Vagina (tissue), 2 donors: ENCODE measurements around the gene UCK1. TPM values are rescaled to one million over a fixed set of nuclear protein-coding genes. Genes with fewer than 3 reads are reported as not detected.

Experiments used
- DNase-seq, 2 donors: peaks; one replicate each; pipeline ENCODE4 v3.0.0-alpha.2; 2017; ENCODE audit errors: extremely low spot score in 2 of 2
- H3K27ac ChIP-seq: fragments of 200-600 bp; sonication (generic); one replicate; pipeline ENCODE4 v1.5.1; 2019
- H3K27me3 ChIP-seq: fragments of 200-600 bp; sonication (generic); one replicate; pipeline ENCODE4 v1.5.1; 2019
- H3K36me3 ChIP-seq, 2 donors: fragments of 200-600 bp; sonication (generic); one replicate each; pipeline ENCODE4 v1.5.1; 2017 to 2019
- H3K4me1 ChIP-seq: fragments of 200-600 bp; sonication (generic); one replicate; pipeline ENCODE4 v1.5.1; 2019
- H3K4me3 ChIP-seq, 2 donors: fragments of 200-600 bp; sonication (generic); 1 replicate in 1 of 2; 2 replicates in 1 of 2; pipeline ENCODE4 v1.5.1; 2016 to 2019
- H3K9me3 ChIP-seq: fragments of 200-600 bp; sonication (generic); one replicate; pipeline ENCODE4 v1.5.1; 2019
- CTCF ChIP-seq, 3 experiments: fragments of 450-650 bp in 2 of 3; fragments of 200-600 bp in 1 of 3; sonication (generic) in 1 of 3; IDR thresholded peaks; one replicate each; pipeline ENCODE4 v1.5.1; 2017 to 2019; ENCODE audit warnings: antibody characterized with exemption in 3 of 3, mild to moderate bottlenecking in 2 of 3, moderate library complexity in 2 of 3
- POLR2A ChIP-seq, 2 donors: fragments of 450-650 bp; IDR thresholded peaks; one replicate each; pipeline ENCODE4 v1.6.1; 2017; ENCODE audit warnings: antibody characterized with exemption in 2 of 2, mild to moderate bottlenecking in 2 of 2, moderate library complexity in 2 of 2
- POLR2AphosphoS5 ChIP-seq, 2 donors: sonication (generic); formaldehyde crosslinking; IDR thresholded peaks; one replicate each; pipeline ENCODE4 v1.9.0; 2017; ENCODE audit warnings: antibody characterized with exemption in 2 of 2, mild to moderate bottlenecking in 2 of 2, low read depth in 1 of 2; ENCODE audit not compliant: insufficient read depth in 1 of 2
- intact Hi-C: fragments of 100-400 bp; cut with DNase I; formaldehyde crosslinking; loops from one replicate; pipeline ENCODE4 v1.15.1; 2023
- total RNA-seq: library from RNA; depleted of rRNA; stranded (reverse); fragments of >200 nt; gene quantifications from one replicate; pipeline ENCODE4 v1.2.3, GENCODE V29; 2016

The UCK1 gene
- total RNA-seq, 1 donor from 2014 or later: 37.3 TPM

GRCh38 chr9:131494296-131494870 lies 36.7 kb downstream of the UCK1 start:
- no peak for TF ChIP-seq POLR2AphosphoS5 (IDR thresholded peaks at IDR 0.05; ENCODE audit: insufficient read depth in 1 of 2, low read depth in 1 of 2)
- no peak for TF ChIP-seq POLR2A (IDR thresholded peaks at IDR 0.05)
- no peak for TF ChIP-seq CTCF (IDR thresholded peaks at IDR 0.05)
- no peaks in the 10 kb centered on the region for H3K27me3 ChIP-seq
- H3K4me1 ChIP-seq: no peaks in the 10 kb centered on the region
- H3K4me3 ChIP-seq: no peak overlapping the region
- no peak overlapping the region for H3K27ac ChIP-seq
- intact Hi-C loops: no loop called here
- H3K36me3 ChIP-seq: peaks cover 4 to 98% of the 10 kb centered on the region in 2 donors
- no peak for DNase-seq
- no peaks in the 10 kb centered on the region for H3K9me3 ChIP-seq

GRCh38 chr9:131492070-131492469 lies 39.0 kb downstream of the UCK1 start:
- H3K27me3 ChIP-seq: no peaks in the 10 kb centered on the region
- TF ChIP-seq POLR2AphosphoS5 (IDR thresholded peaks at IDR 0.05; ENCODE audit: insufficient read depth in 1 of 2, low read depth in 1 of 2): no peak
- TF ChIP-seq POLR2A (IDR thresholded peaks at IDR 0.05): no peak
- no peak for TF ChIP-seq CTCF (IDR thresholded peaks at IDR 0.05)
- H3K27ac ChIP-seq: no peak overlapping the region
- no peak for DNase-seq
- no peaks in the 10 kb centered on the region for H3K4me1 ChIP-seq
- no peak overlapping the region for H3K4me3 ChIP-seq
- no peaks in the 10 kb centered on the region for H3K9me3 ChIP-seq
- H3K36me3 ChIP-seq: peaks cover 7 to 100% of the 10 kb centered on the region in 2 donors
- intact Hi-C loops: no loop called here

DNA sequence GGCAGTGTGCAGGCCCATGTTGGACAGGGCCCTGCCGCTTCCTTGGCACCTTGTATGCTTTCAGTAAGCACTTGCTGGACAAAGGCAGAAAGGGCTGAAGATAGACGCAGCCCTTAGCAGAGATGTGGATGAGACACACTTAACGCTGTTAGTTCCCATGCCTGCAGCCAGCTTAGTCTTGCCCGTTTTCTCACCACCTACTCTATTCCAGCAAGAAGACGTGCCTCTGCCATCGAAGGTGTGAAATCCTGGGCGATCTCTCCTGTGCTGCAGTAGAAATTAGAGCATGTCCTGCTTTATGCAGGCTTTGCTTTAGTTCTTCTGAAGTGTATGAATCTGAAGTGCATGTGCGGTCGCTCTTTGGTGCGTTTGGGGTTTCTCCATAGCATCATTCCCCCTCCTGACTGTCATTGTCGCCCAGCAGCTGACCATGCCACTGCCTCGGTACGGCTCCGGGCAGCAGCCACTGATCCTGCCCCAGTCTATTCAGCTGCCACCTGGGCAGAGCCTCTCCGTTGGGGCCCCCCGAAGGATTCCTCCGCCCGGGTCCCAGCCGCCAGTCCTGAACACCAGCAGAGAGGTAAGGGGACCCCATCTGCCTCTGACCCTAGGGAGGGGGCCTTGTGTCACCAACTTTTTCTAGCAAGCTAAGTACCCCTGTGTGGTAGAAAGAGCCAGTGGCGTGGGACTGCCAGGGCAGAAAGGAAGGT lies 39.9 kb downstream of the UCK1 start:
- no peaks in the 10 kb centered on the region for H3K27me3 ChIP-seq
- TF ChIP-seq CTCF (IDR thresholded peaks at IDR 0.05): no peak
- no peak for TF ChIP-seq POLR2AphosphoS5 (IDR thresholded peaks at IDR 0.05; ENCODE audit: insufficient read depth in 1 of 2, low read depth in 1 of 2)
- no peak for TF ChIP-seq POLR2A (IDR thresholded peaks at IDR 0.05)
- H3K4me3 ChIP-seq: no peak overlapping the region
- no peaks in the 10 kb centered on the region for H3K9me3 ChIP-seq
- H3K4me1 ChIP-seq: no peaks in the 10 kb centered on the region
- no peak overlapping the region for H3K27ac ChIP-seq
- H3K36me3 ChIP-seq: peaks cover 10 to 100% of the 10 kb centered on the region in 2 donors
- intact Hi-C loops: no loop called here
- DNase-seq: no peak

DNA sequence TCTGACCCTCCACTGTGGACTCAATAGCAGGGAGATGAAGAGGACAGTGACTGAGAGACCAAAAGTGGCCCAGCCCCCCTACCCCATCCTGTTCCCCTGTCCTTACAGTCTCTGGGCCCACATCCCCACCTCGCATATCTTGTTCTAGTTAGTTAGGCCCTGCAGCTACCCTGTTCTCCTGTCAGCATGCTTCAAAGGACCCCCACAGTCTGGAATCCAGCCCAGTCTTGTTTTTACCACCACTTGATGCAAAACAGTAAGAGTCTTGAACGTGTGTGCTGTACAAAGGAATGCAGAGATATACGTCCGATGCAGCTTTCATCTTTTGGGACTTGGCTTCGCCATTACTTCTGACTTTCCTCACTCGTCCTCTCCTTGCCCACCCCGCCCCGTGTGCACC lies 40.5 kb downstream of the UCK1 start:
- DNase-seq: no peak
- Histone ChIP-seq H3K36me3 (peaks cover 7 to 100% of the 10 kb centered on the region in 2 donors), H3K9me3 (no peaks in the 10 kb centered on the region), H3K27ac (no peak overlapping the region), H3K27me3 (no peaks in the 10 kb centered on the region), H3K4me1 (peaks cover 2% of the 10 kb centered on the region), H3K4me3 (no peak overlapping the region)
- intact Hi-C loops: no loop called here
- TF ChIP-seq POLR2AphosphoS5 (IDR thresholded peaks at IDR 0.05; ENCODE audit: insufficient read depth in 1 of 2, low read depth in 1 of 2) (no peak), CTCF (IDR thresholded peaks at IDR 0.05) (no peak), POLR2A (IDR thresholded peaks at IDR 0.05) (no peak)

- peaks cover 7 to 100% of the 10 kb centered on the region in 2 donors for H3K36me3 ChIP-seq
- H3K27ac ChIP-seq: no peak overlapping the region
- DNase-seq: no peak
Observed at GRCh38 chr9:131487621-131488031, 43.4 kb downstream of the UCK1 start.

More at GRCh38 chr9:131487621-131488031, 43.4 kb downstream of the UCK1 start:
- H3K4me3 ChIP-seq: no peak overlapping the region
- H3K27me3 ChIP-seq: no peaks in the 10 kb centered on the region
- TF ChIP-seq POLR2A (IDR thresholded peaks at IDR 0.05): no peak
- TF ChIP-seq CTCF (IDR thresholded peaks at IDR 0.05): no peak
- TF ChIP-seq POLR2AphosphoS5 (IDR thresholded peaks at IDR 0.05; ENCODE audit: insufficient read depth in 1 of 2, low read depth in 1 of 2): no peak
- H3K4me1 ChIP-seq: peaks cover 9% of the 10 kb centered on the region
- intact Hi-C loops: no loop called here
- H3K9me3 ChIP-seq: no peaks in the 10 kb centered on the region
